Activated T-helper 1 cell treated with anti-CD3 and anti-CD28 coated beads, Interleukin-12 subunit alpha, Interleukin-12 subunit beta, Interleukin-2, Interleukin-4 antibody, amounts not matched to agents 30 ng/mL and 10 ng/mL and 1 ng/mL, durations not matched to agents 14 hours and 24 hours and 36 hours (primary cell): Measurements from ENCODE around the gene UBTF. TPM values are rescaled to one million over a fixed set of nuclear protein-coding genes. Genes with fewer than 3 reads are reported as not detected.

Source experiments
- DNase-seq: peaks from one replicate; pipeline ENCODE4 v3.0.0; 2021; ENCODE audit warnings: low spot score
- H3K27ac Mint-ChIP-seq: one replicate; pipeline ENCODE4 v1.8.0; 2021; ENCODE audit warnings: mild to moderate bottlenecking, mixed read lengths
- H3K27me3 Mint-ChIP-seq: one replicate; pipeline ENCODE4 v1.8.0; 2022; ENCODE audit warnings: mild to moderate bottlenecking, moderate library complexity, mixed read lengths; ENCODE audit not compliant: insufficient read depth
- H3K36me3 Mint-ChIP-seq: one replicate; pipeline ENCODE4 v1.8.0; 2021; ENCODE audit warnings: low read depth, mixed read lengths
- H3K4me1 Mint-ChIP-seq: one replicate; pipeline ENCODE4 v1.8.0; 2021; ENCODE audit warnings: low read depth, mixed read lengths
- H3K4me3 Mint-ChIP-seq: one replicate; pipeline ENCODE4 v1.8.0; 2021; ENCODE audit warnings: mild to moderate bottlenecking, moderate library complexity, mixed read lengths
- H3K9me3 Mint-ChIP-seq: one replicate; pipeline ENCODE4 v1.8.0; 2021; ENCODE audit warnings: mixed read lengths
- intact Hi-C: fragments of 100-400 bp; cut with micrococcal nuclease; formaldehyde crosslinking; loops from one replicate; pipeline ENCODE4 v1.15.1; 2024
- total RNA-seq: library from RNA; stranded (reverse); gene quantifications from 2 replicates; pipeline ENCODE4 v1.2.3, GENCODE V29; 2022

The UBTF gene
- total RNA-seq, 1 donor from 2014 or later = 215 TPM

DNA sequence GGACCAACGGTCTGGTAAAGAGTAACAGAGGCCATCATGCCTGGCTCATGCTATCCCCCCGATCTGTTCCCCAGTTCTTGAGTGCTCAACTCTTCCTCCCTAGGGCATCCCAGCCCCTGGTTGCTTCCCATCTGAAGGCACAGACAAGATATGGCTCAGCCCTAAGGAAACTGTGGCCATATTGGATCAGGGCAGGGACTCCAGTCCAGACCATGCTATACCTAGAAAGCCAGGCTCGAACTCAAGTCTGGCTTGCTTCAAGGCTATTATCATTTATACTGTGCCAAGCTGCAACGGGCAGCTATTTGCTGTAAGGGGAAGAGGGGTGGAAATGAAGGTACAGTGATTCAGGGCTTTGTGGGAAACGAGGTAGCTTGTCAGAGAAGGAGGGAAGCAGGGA is 2.8 kb downstream of the UBTF start:
- H3K4me1 Mint-ChIP-seq = peaks cover 35% of the 10 kb centered on the region
- H3K36me3 Mint-ChIP-seq = peaks cover 42% of the 10 kb centered on the region
- no peak for DNase-seq
- intact Hi-C loops = no loop called here
- no peaks in the 10 kb centered on the region for H3K9me3 Mint-ChIP-seq
- H3K27ac Mint-ChIP-seq = peak overlapping the region; percentile 85
- H3K27me3 Mint-ChIP-seq = no peaks in the 10 kb centered on the region
- peak overlapping the region; percentile 98 for H3K4me3 Mint-ChIP-seq

DNA sequence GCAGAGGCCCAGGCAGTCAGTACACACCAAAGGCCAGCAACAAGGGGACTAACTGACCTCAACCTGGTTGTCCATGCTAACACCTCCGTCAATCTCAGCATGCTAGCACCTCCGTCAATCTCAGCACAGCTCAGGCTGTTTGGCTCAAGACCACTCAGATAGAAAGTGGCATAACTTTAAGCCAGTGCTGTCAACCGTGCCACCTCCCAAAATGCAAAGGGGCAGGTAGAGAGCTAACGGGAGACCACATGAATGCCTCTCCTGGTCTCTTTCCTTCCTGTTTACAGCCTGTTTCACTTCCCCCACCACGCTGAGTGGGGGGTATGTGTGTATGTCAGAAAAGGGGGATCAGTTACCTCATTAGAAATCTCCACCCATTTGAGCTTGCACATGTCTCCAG is 3.3 kb downstream of the UBTF start:
- Mint-ChIP-seq H3K4me1 (peaks cover 36% of the 10 kb centered on the region), H3K4me3 (peak overlapping the region; percentile 98)
- intact Hi-C loops = no loop called here

DNA sequence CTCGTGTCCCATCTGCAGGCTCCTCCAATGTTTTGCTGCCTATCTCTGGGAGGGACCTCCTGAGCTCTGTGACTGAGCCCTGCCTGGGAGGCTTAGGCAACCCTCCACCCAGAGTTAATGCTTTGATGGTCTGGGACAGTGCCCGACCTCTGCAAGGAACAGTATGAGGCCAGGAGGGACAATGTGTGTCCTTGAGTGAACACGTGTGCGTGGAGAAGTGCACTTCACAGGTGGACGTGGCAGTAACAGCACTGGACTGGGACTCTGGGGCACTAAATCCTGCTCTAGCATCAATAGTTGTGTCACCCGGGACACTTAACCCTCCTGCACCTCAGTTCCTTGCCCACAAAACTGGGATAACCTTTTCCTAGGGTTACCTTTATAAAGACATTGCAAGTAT is 4.6 kb downstream of the UBTF start:
- Mint-ChIP-seq H3K4me3 (no peak overlapping the region), H3K36me3 (peaks cover 51% of the 10 kb centered on the region), H3K4me1 (peaks cover 41% of the 10 kb centered on the region), H3K9me3 (no peaks in the 10 kb centered on the region), H3K27me3 (no peaks in the 10 kb centered on the region), H3K27ac (peak overlapping the region; percentile 50)
- intact Hi-C loops = no loop called here
- DNase-seq = no peak

More for the DNA sequence above, 3.3 kb downstream of the UBTF start:
- Mint-ChIP-seq H3K36me3 (peaks cover 46% of the 10 kb centered on the region), H3K27ac (peak overlapping the region; percentile 38), H3K9me3 (no peaks in the 10 kb centered on the region), H3K27me3 (no peaks in the 10 kb centered on the region)
- DNase-seq = no peak

DNA sequence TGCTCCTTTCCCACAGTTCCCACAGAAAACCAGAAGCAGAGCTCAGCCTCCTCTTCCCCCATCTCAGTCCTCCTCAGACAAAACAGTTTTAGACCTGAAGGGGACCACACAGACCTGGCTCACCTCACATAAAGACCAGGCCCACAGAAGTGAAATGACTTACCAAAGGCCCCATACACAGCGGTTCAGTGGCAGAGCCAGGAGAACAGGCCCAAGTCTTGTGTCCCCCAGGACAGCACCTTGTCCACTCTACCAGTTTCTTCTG is 5.3 kb downstream of the UBTF start:
- intact Hi-C loops = no loop called here
- Mint-ChIP-seq H3K4me3 (no peak overlapping the region), H3K27ac (peak overlapping the region; percentile 2), H3K36me3 (peaks cover 57% of the 10 kb centered on the region), H3K4me1 (peaks cover 47% of the 10 kb centered on the region), H3K27me3 (no peaks in the 10 kb centered on the region), H3K9me3 (no peaks in the 10 kb centered on the region)
- DNase-seq = no peak

DNA sequence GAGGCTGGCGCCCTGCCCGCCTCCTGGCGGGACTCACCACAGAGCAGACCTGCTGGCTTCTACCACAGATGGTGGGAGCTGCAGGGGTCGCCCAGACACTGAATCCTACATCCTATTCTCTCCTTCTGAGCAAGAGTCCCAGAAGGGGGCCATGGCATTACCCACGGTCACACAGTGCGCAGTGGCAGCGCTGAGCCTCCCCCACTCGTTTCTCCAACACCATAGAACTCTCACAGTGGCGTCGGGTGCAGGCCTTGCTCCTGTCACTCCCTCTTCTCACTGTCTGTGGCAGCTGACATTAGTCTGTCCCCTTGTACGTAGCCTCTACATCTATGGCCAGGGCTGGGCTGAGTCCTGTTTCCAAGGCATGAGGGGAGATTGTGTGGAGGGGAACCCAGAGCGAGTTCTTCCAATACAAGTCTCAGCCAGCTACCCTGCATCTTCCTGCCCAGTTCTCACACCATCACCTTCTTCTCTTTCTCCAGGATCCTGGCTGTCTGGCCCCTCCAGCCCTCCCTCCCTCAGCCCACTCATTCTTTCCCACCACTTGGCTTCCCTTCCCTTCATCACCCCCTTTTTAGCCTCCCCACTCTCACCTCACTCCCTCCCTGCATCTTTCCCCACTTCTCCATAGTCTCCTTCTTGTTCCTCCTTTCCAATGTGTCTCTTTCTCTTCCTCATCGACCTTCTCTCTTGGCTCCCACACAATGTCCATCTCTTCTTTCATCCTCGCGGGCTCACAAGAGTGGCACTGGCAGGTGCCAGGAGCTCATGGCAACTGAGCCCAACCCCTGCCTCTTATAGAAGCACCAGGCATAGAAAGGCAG is 5.9 kb downstream of the UBTF start:
- intact Hi-C loops = no loop called here
- no peaks in the 10 kb centered on the region for H3K27me3 Mint-ChIP-seq
- no peak overlapping the region for H3K4me3 Mint-ChIP-seq
- H3K9me3 Mint-ChIP-seq = no peaks in the 10 kb centered on the region
- peaks cover 60% of the 10 kb centered on the region for H3K36me3 Mint-ChIP-seq
- peak overlapping the region; percentile 62 for H3K27ac Mint-ChIP-seq
- no peak for DNase-seq
- H3K4me1 Mint-ChIP-seq = peaks cover 49% of the 10 kb centered on the region

DNA sequence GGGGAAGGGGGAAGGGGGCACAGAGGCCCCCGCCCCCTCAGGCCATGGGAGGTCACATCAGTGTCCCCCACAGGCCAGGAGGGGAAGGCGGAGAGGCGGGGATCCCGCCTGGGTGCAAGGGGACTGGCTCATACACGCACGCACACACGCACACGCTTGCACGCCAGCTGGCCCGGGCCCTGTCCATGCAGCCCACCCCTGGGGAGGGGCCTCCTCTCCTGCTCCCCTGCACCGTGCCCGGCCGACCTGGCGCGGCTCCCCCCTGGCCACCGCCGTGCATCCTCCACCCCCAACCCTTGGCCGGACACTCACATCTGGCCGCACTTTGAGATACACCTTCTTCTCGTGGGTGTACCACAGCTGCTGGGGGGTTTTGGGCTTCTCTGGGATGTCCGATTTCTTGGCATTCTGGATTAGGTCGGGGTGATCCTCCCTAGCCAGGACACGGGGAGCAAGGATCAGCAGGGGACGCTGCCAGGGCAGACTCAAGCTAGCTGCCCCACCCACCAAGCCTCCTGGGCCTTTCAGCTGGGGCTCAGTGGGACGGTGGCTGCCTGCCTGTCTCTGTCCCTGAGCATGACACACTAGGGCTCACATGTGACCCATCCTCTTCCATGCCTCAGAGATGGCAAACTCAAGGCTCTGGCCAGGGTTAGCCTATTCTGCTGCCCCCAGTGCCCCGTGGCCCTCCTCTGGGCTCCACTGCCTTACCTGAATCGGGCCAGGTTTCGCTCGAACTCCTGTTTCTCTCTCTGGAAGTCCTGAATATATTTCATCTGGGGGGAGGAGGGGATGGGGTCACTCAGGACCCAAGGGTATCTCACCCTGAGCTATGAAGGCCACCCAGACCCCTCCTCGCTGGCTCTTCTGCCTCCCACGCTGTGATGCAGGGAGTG is 6.7 kb downstream of the UBTF start:
- DNase-seq = no peak
- peaks cover 65% of the 10 kb centered on the region for H3K36me3 Mint-ChIP-seq
- H3K4me1 Mint-ChIP-seq = peaks cover 53% of the 10 kb centered on the region
- intact Hi-C loops = no loop called here
- no peaks in the 10 kb centered on the region for H3K27me3 Mint-ChIP-seq
- no peaks in the 10 kb centered on the region for H3K9me3 Mint-ChIP-seq
- peak overlapping the region; percentile 3 for H3K4me3 Mint-ChIP-seq
- H3K27ac Mint-ChIP-seq = peak overlapping the region; percentile 62

DNA sequence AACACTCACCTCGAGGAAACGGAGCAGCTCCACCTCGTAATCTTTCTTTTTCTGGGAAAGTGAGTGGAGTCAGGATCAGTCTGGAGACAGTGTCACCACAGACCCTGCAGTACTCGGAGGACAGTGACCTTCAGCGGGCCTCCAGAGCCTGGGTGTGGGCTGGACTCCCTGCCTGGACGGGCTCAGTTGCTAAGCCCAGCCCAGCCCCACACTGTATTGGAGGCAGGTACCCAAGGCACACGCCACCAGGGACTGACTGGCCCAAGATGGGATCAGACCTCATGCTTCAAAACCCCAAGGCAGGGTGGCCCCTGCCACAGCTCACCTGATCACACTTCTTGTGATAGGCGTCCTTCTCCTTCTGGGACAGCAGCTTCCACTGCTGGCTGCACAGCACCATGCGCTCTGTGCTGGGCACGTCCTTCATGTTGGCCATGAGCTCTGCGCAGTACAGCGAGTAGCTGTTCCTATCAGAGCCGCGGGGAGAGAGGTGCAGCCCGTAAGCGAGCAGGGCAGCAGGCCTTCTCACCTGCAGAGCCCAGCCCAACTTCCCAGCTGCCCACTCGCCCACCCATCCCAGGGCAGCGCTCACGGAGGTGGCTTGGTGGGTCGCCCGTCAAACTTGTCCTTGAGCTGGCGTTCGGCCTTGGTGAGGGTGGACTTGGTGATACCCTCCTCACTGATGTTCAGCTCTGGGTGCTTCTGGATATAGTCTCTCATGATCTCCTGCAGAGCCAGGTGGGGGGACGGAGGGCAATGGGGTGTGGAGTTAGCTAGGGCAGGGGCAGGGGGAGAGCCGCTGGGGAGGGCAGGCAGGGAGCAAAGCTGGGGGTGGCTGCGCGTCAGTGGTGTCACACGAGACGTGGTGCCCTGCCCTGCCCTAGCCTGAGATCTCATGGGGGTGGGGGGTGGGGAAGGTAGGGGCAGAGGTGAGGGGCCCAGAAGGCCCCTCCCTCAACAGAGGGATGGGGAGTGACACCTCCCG is 7.9 kb downstream of the UBTF start:
- H3K27ac Mint-ChIP-seq = peak overlapping the region; percentile 29
- H3K4me1 Mint-ChIP-seq = peaks cover 43% of the 10 kb centered on the region
- peak overlapping the region; percentile 19 for H3K4me3 Mint-ChIP-seq
- no peaks in the 10 kb centered on the region for H3K9me3 Mint-ChIP-seq
- no peak for DNase-seq
- peaks cover 61% of the 10 kb centered on the region for H3K36me3 Mint-ChIP-seq
- H3K27me3 Mint-ChIP-seq = no peaks in the 10 kb centered on the region
- intact Hi-C loops = no loop called here

DNA sequence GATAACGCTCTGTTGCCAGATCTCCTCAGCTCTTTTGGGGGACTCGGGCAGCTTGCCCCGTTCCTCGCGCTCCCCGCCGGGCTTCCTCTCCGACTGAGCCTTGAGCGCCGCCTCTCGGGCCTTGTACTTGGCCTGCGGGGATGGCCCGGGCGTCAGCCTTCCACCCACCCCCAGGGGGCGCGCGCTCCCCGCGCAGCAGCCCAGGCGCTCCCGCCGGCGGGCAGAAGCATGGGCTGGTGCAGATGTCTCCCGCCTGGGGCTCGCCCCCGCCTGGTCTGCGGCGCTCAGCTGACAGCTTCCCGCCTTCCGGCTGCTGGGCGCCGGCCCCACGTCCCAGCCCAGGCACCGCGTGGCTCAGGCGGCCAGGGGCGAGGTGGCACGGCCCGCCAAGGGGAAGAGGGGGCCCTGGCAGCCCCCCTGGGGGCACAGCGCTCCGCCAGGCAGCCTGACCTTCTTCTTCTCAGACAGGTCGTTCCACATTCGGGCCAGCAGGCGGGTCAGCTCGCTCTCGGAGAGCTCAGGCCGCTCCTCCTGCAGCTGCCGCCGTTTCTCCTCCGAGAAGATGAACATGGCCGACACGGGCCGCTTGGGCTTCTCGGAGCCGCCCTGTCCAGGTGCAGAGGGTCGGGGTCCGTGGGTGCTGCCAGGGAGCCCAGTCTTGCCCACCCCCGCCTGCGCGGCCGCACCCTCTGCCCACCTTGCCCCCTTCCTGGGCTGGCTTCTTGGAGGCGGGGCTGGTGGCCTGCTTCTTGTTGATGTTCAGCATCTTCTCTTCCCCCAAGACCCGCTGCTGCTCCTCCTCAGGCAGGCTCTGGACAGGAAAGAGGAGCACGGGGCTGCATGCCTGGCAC is 8.9 kb downstream of the UBTF start:
- H3K36me3 Mint-ChIP-seq = peaks cover 57% of the 10 kb centered on the region
- peak; percentile 89 for DNase-seq
- peaks cover 33% of the 10 kb centered on the region for H3K4me1 Mint-ChIP-seq
- H3K4me3 Mint-ChIP-seq = peak overlapping the region; percentile 73
- H3K27ac Mint-ChIP-seq = peak overlapping the region; percentile 91
- H3K27me3 Mint-ChIP-seq = no peaks in the 10 kb centered on the region
- no peaks in the 10 kb centered on the region for H3K9me3 Mint-ChIP-seq
- intact Hi-C loops = loop anchor here (1.0 kb wide), 4 partner anchors 8 to 135 kb away; partner anchors contain the start of gene GRN

DNA sequence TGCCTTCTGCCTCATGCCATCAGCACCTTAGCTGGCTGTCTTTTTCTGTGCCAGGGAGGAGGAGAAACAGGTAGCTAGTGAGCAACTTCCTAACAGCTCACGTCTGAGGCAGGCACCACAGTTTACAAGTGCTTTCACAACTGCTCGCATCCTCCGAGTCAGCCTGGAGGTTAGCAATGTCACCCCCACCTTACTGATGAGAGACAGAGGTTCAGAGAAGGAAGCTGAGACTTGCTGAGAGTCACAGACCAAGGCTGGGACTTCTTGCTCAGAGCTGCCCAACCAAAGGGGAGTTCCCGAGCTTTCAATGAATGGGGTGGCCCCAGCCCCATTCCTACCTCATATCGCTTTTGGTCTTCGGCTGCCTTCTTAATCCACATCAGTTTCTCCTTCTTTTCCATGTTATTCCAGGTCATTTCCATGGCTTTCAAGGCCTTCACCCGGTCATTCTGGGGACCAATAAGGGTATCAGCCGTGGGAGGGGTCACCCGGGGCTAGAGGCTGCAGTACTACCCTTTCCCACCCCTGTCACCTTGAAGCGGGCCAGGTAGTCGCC is 9.6 kb downstream of the UBTF start:
- peaks cover 32% of the 10 kb centered on the region for H3K4me1 Mint-ChIP-seq
- H3K36me3 Mint-ChIP-seq = peaks cover 54% of the 10 kb centered on the region
- no peak for DNase-seq
- intact Hi-C loops = loop anchor here (1.0 kb wide), 4 partner anchors 8 to 135 kb away; partner anchors contain the start of gene GRN
- no peaks in the 10 kb centered on the region for H3K27me3 Mint-ChIP-seq
- peak overlapping the region; percentile 91 for H3K27ac Mint-ChIP-seq
- H3K4me3 Mint-ChIP-seq = peak overlapping the region; percentile 73
- H3K9me3 Mint-ChIP-seq = no peaks in the 10 kb centered on the region

DNA sequence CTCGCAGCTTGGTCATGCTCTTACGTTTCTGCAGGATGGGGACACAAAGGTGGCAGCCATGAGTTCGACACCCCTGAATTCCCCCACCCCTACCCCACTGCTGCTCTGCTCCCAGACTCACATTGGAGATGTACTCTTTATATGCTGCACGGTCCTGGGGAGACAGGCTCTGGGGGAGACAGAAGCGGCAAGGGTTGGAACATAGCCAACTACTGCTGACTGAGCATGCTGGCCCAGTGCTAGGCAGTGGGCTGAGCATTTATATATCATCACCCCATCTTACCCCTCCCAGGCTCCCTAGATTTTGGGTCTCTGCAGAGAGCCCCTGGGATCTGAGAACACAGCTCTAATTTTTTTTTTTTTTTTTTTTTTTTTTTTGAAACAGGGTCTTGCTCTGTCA is 11.7 kb downstream of the UBTF start:
- intact Hi-C loops = no loop called here
- H3K4me1 Mint-ChIP-seq = peaks cover 43% of the 10 kb centered on the region

DNA sequence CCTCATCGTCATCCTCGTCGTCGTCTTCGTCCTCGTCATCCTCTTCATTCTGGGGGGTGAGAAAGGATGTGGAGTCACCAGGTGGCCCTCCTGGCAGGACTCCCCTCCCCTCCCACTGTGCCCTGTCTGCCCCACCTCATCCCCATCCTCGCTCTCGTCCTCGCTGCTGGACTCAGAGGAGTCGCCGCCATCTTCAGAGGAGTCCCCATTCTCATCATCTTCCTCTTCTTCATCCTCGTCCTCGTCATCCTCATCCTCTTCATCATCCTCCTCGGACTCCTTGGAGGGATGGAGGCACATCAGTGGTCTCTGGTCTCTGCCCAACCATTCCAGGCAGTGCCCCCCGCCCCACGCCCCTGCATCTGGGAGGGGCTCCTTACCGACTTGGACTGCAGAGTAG is 12.2 kb downstream of the UBTF start:
- Mint-ChIP-seq H3K4me1 (peaks cover 47% of the 10 kb centered on the region), H3K27ac (no peak overlapping the region), H3K36me3 (peaks cover 42% of the 10 kb centered on the region), H3K9me3 (no peaks in the 10 kb centered on the region), H3K4me3 (no peak overlapping the region), H3K27me3 (no peaks in the 10 kb centered on the region)
- intact Hi-C loops = no loop called here
- DNase-seq = no peak

More for the DNA sequence above, 11.7 kb downstream of the UBTF start:
- DNase-seq = no peak
- Mint-ChIP-seq H3K4me3 (no peak overlapping the region), H3K27me3 (no peaks in the 10 kb centered on the region), H3K27ac (no peak overlapping the region), H3K9me3 (no peaks in the 10 kb centered on the region), H3K36me3 (peaks cover 42% of the 10 kb centered on the region)
